Hepatic stellate cell (primary cell): ENCODE results near the gene DDR2.
"Not testable (repeated sequence)": the region's sequence is repeated elsewhere in the genome, so short reads cannot be mapped to it uniquely, and the experiment has no call there.

ENCODE experiments used
- DNase-seq: peaks from one replicate; pipeline ENCODE4 v3.0.0; 2011; ENCODE audit warnings: low spot score

DDR2 gene

DNA sequence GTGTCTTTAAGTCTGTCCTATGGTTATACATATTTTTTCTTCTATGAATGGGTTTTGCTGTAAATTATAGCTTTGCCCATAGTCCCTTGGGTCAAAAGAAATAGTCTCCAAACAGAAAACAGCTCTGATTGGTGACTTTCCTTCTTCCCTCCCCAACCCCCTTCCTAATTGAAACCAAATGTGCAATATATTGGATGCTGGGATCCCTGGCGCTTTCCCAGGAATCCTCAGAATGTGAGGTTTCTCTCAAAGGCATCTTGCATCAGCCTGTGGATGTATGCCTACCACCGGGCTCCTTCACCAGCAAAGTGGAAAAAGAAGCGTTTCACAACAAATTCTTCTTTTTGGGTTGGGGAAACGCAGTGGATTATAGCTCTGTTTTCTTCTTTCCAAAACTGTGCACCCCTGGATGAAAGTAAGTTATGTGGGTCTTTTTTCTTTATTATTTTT, at the start of gene DDR2:
DDR2 (plus strand) TSS at position 248 of the 450 bp plus-strand sequence. CDS start 86,600 bp downstream, outside the sequence.
- peak; percentile 53 for DNase-seq

DNA sequence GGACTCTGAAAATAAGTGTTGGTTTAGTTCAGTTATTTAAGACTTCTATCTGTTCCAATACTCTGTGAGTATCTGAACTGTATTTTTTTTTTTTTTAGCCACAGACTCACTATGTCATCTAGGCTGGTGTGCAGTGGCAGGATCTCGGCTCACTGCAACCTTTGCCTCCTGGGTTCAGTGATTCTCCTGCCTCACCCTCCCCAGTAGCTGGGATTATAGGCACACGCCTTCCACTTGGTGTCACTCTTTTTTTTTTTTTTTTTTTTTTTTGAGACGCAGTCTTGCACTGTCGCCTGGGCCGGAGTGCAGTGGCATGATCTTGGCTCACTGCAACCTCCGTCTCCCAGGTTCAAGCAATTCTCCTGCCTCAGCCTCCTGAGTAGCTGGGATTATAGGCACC, 49.4 kb upstream of the DDR2 start:
- DNase-seq: not testable (repeated sequence)

DNA sequence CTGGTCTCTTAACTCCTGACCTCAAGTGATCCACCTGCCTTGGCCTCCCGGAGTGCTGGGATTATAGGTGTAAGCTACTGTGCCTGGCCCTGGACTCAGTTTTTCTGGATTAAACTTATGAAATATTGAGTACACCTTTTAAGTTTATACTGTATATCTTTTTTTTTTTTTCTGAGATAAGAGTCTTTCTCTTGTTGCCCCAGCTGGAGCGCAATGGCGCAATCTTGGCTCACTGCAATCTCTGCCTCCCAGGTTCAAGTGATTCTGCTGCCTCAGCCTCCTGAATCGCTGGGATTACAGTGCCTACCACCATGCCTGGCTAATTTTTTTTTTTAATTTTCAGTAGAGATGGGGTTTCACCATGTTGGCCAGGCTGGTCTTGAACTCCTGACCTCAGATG, 47.2 kb upstream of the DDR2 start:
- DNase-seq: not testable (repeated sequence)

DNA sequence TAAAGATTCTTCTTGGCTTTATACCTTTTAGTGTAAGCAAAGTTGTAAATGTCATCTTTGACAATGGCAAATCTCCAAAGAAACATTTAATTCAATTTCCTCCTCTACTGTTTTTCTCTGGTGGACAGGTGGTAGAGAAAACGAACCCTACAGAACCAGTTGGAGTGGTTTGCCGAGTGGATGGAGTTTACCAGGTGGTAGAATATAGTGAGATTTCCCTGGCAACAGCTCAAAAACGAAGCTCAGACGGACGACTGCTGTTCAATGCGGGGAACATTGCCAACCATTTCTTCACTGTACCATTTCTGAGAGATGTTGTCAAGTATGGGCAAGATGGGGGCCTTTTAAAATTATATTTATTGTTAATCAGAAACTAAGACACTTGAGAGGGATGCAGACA, 44.9 kb upstream of the DDR2 start:
- no peak for DNase-seq

DNA sequence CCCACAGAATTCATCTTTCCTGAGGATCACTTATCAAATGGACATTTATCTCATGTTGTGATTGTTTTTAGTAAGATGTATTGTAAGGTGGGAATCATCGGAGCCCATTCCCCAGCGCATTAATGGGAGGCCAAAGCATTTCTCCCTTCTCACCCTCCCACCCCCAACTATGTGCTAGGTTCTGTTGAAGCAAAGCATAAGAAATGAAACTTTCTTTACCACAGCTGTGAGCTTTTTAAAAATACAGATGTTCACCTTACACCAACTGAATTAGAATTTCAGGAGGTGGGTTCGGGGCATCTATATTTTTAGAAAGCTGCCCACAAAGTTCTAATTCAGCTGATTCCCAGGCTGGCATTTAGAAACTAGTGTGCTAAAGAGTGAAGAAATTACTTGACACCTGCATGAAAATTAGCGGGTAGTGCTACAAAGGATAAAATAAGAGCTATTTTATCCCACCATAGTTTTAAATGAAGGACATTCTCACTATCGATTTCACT, 44.5 kb upstream of the DDR2 start:
- DNase-seq: no peak

DNA sequence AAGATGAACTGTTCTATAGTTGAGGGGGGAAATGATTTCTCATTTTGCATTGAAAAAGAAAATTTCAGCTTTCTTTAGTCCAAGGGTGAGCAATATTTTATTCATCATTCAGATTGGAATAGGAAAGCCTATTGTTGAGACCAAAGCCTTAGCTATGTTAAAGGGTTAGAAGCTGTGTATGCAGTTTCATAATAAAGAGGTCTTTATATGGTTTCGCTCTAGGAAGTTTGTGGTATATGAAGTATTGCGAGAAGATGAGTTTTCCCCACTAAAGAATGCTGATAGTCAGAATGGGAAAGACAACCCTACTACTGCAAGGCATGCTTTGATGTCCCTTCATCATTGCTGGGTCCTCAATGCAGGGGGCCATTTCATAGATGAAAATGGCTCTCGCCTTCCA, 42.2 kb upstream of the DDR2 start:
- DNase-seq: no peak

DNA sequence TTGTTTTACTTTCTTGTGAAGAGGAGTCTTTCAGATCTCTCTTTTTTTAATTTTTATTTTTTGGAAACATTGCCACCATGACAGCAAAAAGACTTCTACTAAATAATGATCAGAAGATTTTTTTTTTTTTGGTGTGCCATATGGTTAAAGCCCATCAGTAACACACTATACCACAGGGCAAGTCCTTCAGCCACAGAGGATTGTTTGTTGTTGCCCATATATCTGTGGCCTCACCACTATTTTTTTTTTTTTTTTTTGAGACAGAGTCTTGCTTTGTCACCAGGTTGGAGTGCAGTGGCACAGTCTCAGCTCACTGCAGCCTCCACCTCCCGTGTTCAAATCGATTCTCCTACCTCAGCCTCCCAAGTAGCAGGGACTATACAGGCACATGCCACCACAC, 41.6 kb upstream of the DDR2 start:
- no peak for DNase-seq

DNA sequence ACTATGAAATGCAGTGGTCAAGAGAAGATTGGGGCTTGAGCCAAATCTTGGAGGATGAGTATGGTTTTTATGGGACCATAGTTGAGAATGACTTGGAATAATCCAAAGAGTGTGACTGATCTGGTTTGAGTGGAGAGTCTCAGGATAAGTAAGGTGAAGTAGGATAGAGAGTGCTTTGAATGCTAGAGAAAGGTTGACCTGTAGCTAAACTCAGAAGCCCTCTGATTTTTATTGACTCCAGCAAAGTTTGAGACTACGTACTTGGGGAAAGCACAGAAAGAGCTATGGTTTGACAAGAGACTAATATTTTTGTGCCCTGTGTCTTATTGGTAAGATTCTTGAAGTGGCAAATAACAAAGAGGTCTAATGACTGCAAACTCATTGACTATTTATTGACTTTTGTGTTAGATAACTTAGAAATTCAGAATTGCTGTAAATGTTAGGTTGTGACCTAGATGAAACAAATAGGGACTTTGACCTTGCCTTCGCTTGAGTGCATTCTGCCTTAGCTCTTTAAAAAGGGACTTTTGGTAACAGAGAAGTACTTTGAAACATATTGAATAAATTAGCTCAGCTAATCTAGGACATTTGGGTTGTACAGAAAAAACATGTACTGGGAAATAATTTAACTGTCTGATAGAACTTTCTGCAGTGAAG, 35.6 kb upstream of the DDR2 start:
- no peak for DNase-seq

DNA sequence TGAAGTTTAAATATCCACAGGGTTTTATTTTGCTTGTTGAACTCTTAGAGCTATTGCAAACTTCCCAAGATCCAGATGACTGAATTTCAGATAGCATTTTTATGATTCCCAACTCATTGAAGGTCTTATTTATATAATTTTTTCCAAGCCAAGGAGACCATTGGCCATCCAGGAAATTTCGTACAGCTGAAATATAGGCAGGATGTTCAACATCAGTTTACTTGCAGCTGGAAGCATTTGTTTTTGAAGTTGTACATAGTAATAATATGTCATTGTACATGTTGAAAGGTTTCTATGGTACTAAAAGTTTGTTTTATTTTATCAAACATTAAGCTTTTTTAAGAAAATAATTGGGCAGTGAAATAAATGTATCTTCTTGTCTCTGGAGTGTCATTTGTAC, 32.8 kb upstream of the DDR2 start:
- DNase-seq: no peak

DNA sequence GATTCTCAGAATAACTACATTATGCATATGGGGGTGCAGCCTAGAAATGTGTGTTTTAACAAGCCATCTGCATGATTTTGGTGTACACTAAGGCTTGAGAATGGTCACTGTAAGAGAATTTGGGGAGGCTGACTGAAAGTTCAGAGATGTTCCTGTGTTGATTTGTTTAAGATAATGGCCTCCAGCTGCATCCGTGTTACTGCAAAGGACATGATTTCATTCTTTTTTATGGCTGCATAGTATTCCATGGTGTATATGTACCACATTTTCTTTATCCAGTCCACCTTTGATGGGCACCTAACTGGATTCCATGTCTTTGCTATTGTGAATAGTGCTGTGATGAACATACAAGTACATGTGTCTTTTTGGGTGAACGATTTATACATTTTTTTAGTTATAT, 29.1 kb upstream of the DDR2 start:
- DNase-seq: not testable (repeated sequence)

DNA sequence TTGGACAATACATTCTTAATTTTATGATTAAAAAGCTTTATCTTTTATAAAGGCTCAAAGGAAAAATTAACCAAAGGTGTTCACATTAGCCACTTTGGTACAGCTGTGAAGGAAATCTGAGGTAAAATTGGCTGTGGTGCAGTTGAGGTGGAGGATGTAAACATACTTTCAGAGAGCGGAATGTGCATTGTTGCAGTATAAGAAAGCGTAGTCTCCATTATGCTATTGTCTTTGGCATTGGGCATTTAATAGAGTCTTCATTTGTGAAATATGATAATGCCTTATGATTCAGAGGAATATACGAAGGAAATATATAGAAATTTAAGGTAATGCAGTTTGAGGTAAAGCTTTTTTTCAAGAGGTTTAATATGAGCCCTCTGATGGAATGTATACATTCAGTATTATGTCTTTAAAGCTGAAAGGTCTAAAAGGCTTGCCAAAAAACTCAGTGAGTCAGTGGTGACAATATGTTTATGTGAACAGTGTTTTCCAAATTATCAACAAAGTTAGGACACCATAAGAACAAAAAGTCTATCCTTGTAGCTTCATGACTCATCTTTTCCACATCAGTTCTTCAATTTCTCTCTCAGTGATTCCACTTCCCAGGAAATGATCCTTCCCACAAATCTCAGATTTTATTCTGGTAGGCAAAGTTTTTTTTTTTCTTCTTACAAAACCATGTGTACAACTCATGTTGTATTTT, 26.9 kb upstream of the DDR2 start:
- peak; percentile 32 for DNase-seq

DNA sequence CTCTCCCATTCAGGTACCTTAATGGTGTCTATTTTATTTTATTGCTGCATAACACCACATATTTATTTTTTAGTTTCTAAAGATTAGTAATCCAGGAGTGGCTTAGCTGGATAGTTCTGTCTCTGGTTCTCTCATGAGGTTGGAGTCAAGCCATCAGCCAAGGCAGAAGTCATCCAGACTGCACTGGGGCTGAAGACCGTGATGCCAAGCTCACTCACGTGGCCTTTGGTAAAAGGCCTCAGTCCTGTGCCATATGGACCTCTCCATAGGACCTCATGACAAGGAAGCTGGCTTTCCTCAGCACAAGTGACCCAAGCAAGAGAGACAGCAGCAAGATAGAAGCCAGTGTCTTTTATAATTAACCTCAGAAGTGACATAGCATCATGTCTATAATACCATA, 23.0 kb upstream of the DDR2 start:
- DNase-seq: no peak

DNA sequence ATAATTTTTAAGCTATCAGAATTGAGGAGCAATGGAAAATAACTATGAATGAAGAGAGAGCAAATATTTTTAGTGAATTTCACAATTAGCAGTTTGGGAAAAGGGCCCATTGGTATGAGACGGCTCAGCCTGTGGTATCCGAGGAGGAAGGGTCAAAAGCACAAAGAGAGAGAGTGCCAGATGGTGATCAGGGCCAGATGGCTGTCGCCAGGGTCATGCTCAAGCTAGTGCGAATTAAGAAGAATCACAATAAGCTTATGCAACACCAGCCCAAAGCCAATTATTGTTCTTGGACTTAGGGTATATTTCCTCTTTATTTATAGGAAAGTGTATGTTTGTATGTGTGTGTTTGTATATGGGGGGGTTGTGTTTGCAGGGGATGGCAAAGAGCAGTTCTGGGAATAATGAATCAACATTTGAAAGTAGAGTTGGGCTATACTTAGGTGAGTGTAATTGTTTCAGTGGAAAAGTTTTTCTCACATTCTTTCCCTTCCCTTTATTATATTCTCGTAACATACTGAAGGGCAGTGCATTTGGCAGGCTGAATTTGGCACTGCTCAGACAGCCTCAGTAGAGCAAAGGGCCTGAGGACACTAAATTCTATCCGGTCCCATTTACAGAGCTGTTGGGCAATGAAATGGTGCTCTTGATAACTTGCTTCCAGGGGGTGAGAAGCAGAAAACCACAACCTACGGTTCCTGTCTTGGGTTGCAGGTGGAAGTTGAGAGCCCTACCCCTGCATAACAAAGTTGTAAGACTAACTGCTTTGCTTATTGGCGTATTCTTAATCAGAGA, 19.5 kb upstream of the DDR2 start:
- DNase-seq: no peak

DNA sequence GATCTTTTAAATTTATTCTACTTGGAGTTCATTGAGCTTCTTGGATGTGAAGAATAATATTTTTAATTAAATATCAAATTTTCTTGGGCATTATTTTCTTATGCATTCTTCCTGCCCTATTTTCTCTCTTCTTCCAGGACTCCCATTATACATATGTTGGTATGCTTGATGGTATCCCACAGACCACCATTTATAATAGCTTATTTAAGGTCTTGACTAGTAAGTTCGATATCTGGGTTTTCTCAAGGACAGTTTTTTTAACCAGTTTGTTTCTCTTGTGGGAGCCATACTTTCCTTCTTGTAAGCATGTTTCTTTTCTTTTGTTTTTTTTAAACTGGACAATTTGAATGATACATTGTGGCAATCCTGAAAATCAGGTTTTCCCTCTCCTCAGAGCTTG, 15.4 kb upstream of the DDR2 start:
- no peak for DNase-seq

DNA sequence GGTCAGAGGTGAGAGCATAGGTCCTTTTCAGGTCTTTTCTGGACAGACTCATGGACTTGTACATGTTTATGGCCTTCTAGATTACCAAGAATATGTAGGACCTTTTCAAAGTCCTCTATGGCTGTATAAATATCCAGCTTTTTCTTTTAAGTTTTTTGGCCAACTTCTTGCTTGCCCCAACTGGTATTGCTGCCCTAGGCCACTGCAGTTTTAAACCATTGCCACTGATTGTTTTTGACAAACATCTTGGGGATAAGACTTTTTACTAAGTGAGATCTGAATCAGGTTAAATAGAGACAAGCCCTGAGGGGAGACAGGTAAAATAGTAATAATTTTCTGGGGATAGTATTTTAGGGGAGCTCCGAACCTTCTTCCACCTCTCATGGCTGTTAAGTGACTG, 14.8 kb upstream of the DDR2 start:
- no peak for DNase-seq

DNA sequence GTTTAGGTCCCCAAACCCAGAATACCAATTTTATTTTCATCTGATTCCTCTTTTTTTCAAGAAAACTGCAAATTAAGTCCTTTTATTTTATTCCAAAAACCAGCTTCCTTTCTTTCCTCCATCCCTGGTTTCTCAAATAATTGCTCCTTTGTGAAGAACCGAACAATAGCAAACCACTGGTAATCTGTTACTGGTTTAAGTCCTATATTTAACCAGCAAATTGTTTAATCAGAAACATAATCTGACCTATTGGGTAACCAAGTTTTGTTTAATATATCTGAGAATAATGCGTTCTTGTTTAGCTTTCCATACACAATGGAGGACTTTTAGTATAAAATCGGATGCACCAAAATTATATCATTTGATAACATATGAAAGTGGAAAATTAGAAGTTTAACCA, 13.2 kb upstream of the DDR2 start:
- no peak for DNase-seq

DNA sequence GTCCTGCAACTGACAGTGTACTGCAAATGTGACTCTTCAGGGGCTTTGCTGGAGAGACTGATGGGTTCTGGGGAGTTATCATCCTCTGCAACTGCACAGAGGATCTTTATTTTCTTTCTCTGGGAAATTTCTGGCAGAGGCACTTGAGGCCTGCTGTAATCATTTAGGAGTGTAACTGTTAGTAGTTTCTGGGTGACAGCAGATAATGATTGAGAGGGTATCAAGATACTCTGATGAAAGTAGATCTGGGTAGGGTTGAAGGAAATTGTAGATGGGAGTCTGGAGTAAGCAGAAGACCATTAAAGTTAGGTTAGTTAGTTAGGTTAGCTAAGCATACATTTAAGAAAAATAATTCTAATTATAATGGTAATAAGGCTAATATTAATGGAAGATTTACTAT, 11.0 kb upstream of the DDR2 start:
- no peak for DNase-seq

DNA sequence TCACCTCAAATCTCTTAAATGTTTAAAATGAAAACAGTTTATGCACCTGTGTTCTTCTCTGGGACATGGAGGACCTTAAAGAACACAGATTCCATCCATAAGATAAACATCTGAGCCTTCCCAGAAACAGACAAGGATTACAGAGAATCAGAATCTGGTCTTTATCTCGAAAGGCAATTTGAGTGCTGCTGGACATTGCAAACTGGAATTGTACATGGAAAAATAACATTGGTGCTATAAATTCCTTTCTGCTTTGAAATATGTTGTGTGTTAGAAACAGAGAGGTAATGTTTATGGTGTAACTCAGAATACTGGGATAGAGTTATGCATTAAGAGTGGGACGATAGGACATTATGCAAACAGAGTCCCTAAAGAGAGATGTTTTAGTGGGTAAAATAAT, 6.6 kb upstream of the DDR2 start:
- no peak for DNase-seq

DNA sequence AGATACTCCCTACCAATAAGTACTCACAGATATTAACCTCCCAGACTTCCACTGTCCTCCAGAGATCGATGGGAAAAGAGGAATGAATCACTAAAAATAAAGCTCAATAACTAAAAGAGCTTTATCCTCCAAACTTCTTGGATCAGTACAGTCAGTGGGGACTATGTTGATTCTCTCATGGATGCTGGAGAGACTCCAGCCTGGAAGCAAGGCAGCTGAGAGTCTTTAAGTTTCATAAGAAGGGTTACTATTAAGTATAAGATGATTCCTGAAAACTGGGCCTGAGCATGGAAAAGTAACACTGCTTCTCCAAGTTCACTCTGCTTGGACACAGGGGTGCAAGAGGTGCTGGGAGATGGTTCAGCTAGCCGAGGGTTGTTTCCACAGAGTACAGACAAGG, 6.2 kb upstream of the DDR2 start:
- no peak for DNase-seq

DNA sequence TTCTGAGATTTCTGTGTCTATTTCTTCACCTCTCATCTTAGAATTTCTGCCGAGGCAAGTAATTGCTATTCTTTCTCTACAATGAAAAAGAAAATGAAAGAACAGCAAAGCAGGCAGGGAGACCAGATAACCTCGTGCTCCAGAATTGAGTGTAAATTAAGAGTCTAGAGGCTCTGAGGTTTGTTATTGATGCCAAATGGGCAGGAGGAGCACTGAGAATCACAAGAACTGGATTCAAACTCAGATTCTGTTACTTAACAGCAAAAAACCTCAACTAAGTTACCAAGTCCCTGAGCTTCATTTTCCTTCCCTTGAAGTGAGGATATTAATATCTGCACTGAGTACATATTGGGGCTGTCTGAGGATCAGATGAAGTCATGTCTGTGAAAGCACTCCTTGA, 5.5 kb upstream of the DDR2 start:
- no peak for DNase-seq

DNA sequence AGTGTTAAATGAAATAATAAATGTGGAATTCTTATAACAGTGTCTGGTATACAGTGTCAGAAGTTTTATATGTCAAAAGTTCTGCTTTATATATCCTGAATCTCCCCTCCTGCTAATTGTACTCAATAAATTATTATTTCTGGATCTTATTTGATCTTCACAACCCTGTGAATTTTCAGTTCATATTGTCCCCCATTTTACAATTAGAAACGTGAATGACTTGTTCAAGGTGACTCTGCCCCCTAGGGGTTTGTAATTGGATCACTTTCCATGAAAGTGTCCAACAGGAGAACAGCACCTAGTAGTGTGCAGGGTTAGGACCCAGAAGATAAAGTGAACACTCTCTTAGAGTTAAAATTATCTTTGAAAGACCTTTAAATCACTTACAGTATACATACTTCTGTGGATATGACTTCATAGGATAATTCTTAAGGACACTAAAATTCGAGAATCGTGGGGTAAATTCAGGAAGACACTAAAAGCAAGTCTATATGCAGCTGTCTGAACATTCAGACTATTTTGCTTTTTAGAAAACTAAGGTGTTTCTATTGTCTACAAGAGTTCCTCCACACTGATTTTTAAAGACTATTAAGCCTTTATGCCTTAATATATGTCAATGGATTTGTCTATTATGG, 4.5 kb upstream of the DDR2 start:
- DNase-seq: no peak

DNA sequence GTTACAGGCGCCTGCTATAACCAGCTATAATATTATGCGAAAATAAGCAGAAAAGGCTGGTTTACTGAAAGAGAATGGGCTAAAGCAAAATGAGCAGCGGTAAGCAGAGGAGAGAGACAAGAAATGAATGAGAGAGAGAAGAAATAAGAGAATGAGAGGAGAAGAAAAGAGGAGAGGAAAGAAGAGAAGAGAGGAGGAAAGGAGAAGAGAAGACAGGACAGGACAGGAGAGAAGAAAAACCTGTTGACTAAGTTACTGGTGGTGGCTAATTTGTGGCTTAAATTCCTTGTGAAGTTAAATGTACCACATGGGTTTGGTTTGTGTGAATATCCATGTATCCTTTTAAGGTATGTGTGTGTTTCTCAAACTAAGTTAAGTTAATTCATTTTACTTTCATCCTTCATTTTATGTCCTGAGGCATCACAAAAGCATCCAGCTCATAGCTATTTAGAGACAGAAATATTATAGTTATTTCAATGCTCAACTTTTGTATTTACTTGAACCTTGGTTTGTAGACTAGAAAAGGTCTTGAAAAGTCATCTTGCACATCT, 3.1 kb upstream of the DDR2 start:
- DNase-seq: no peak
